Upper lobe of right lung (tissue), 1 donor: ENCODE data around the gene STARD9. TPM values are rescaled to one million over a fixed set of nuclear protein-coding genes. Genes with fewer than 3 reads are reported as not detected.

Experiments
- ATAC-seq: fragments of 200-7000 bp; cut with Tn5 transposase; one replicate; pipeline ENCODE4 v1.9.1; 2020; ENCODE audit warnings: mild to moderate bottlenecking, moderate library complexity
- DNase-seq: peaks from one replicate; pipeline ENCODE4 v3.0.0-alpha.2; 2020
- H3K27ac ChIP-seq: fragments of 200-600 bp; one replicate; pipeline ENCODE4 v1.8.0; 2022
- H3K27me3 ChIP-seq: fragments of 200-600 bp; one replicate; pipeline ENCODE4 v1.8.0; 2022; ENCODE audit warnings: mild to moderate bottlenecking
- H3K36me3 ChIP-seq: fragments of 200-600 bp; one replicate; pipeline ENCODE4 v1.8.0; 2022
- H3K4me1 ChIP-seq: fragments of 200-600 bp; one replicate; pipeline ENCODE4 v1.8.0; 2022
- H3K4me3 ChIP-seq: fragments of 200-600 bp; one replicate; pipeline ENCODE4 v1.8.0; 2022; ENCODE audit warnings: mild to moderate bottlenecking
- H3K9me3 ChIP-seq: fragments of 200-600 bp; one replicate; pipeline ENCODE4 v1.8.0; 2022
- CTCF ChIP-seq: fragments of 200-600 bp; IDR thresholded peaks from one replicate; pipeline ENCODE4 v1.8.0; 2022; ENCODE audit warnings: antibody characterized with exemption
- intact Hi-C: fragments of 100-400 bp; cut with DNase I; formaldehyde crosslinking; loops from one replicate; pipeline ENCODE4 v1.11.0; 2022
- total RNA-seq: library from RNA; stranded (reverse); fragmentation: NEBNext Ultra II Directional; extraction: Animal tissue kit (Norgen Biotek cat#: 25700); gene quantifications from one replicate; pipeline ENCODE4 v1.2.1, GENCODE V29; 2021
- donor health status: DM: no; HTN: yes; CAD: no; lungs with severe emphysema.

STARD9 gene
- total RNA-seq, 1 donor from 2014 or later: 15.4 TPM

- ATAC-seq (peak; percentile 98), DNase-seq (peak; percentile 94)
- Histone ChIP-seq H3K36me3 (no peaks in the 10 kb centered on the region), H3K27me3 (no peaks in the 10 kb centered on the region), H3K4me1 (peaks cover 32% of the 10 kb centered on the region), H3K27ac (peak overlapping the region; percentile 75), H3K9me3 (no peaks in the 10 kb centered on the region), H3K4me3 (peak overlapping the region; percentile 48)
- TF ChIP-seq CTCF: no peak
- intact Hi-C loops: no loop called here
Measured at GRCh38 chr15:42581272-42581730, 5.9 kb downstream of the STARD9 start.

- no peaks in the 10 kb centered on the region for H3K9me3 ChIP-seq
- no peak for ATAC-seq
- no peaks in the 10 kb centered on the region for H3K36me3 ChIP-seq
- no peak for DNase-seq
- no peaks in the 10 kb centered on the region for H3K27me3 ChIP-seq
- H3K4me1 ChIP-seq: peaks cover 27% of the 10 kb centered on the region
- no peak for TF ChIP-seq CTCF
- H3K27ac ChIP-seq: peak overlapping the region; percentile 75
- intact Hi-C loops: no loop called here
- H3K4me3 ChIP-seq: no peak overlapping the region
Measured at GRCh38 chr15:42582569-42583375, 7.4 kb downstream of the STARD9 start.

GRCh38 chr15:42584031-42584765 is 8.8 kb downstream of the STARD9 start:
- DNase-seq (no peak), ATAC-seq (no peak)
- no peaks in the 10 kb centered on the region for H3K27me3 ChIP-seq
- H3K4me1 ChIP-seq: peaks cover 27% of the 10 kb centered on the region
- H3K4me3 ChIP-seq: no peak overlapping the region
- no peak for TF ChIP-seq CTCF
- intact Hi-C loops: no loop called here
- no peak overlapping the region for H3K27ac ChIP-seq
- no peaks in the 10 kb centered on the region for H3K36me3 ChIP-seq
- no peaks in the 10 kb centered on the region for H3K9me3 ChIP-seq

- no peaks in the 10 kb centered on the region for H3K27me3 ChIP-seq
- ATAC-seq: no peak
- no peak overlapping the region for H3K27ac ChIP-seq
- TF ChIP-seq CTCF: no peak
- intact Hi-C loops: no loop called here
- DNase-seq: no peak
- H3K4me1 ChIP-seq: peaks cover 10% of the 10 kb centered on the region
- H3K4me3 ChIP-seq: no peak overlapping the region
- H3K36me3 ChIP-seq: no peaks in the 10 kb centered on the region
- H3K9me3 ChIP-seq: no peaks in the 10 kb centered on the region
Measured at GRCh38 chr15:42590619-42591237, 15.3 kb downstream of the STARD9 start.

GRCh38 chr15:42591238-42591934 is 16.0 kb downstream of the STARD9 start:
- H3K36me3 ChIP-seq: no peaks in the 10 kb centered on the region
- intact Hi-C loops: no loop called here
- TF ChIP-seq CTCF: peak; percentile 42
- no peaks in the 10 kb centered on the region for H3K27me3 ChIP-seq
- ATAC-seq: peak; percentile 74
- H3K4me1 ChIP-seq: peaks cover 17% of the 10 kb centered on the region
- H3K9me3 ChIP-seq: no peaks in the 10 kb centered on the region
- H3K27ac ChIP-seq: no peak overlapping the region
- no peak overlapping the region for H3K4me3 ChIP-seq
- DNase-seq: no peak
